Measurements from ENCODE around the gene NUP133. TPM values are rescaled to one million over a fixed set of nuclear protein-coding genes. Genes with fewer than 3 reads are reported as not detected.

NUP133 gene
- total and polyA plus RNA-seq, 10 of the 15 experiments (the other 5 are each of a cell fraction or from before 2014, with no cell fraction given): 10.9 to 45.4 (median 29.2) TPM

DNA sequence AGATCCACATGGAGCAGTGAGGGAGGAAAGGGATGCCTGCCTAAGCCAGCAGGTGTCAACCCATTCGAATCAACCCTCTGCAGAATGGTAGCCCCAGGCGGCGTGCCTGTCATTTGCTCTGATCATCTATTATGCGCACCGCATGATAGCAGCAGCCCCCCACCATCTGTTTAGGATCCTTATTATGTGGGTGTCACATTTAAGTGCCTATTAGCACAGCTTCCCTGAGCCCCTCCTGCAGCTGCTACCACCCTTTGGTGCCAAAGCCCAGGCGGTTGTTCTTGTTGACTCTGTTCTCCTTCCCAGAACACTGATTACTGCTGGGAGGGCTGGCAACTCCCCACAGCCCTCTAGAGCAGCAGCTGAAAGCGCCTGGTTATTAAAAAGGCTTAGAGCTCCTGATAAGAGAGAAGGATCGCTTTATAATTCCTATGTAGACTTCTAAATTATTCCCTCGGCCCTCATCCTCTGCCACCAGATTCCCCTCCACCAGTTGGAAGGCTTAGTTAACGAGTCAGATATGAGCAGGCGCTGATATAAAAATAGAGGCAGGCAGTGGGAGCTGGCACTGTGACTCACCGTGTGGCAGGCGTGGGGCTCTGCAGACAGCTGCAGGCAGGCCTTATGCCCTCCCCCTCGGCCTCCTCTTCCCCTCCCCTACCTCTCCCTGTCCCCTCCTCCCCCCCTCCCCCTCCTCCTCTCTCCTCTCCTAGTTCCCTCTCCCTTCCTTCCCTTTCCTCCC is 97.3 kb downstream of the NUP133 start:
- TF ChIP-seq CREM (IDR thresholded peaks at IDR 0.05; ENCODE audit: low read depth) (no peak), CHD1 (IDR thresholded peaks at IDR 0.05; ENCODE audit: low read depth, low read length) (no peak)
- POLR2A ChIA-PET: no interaction called here
- no TSS peak for BruUV-seq (replicated peaks)
- in situ Hi-C loops (cut with MboI): no loop called here
- FAIRE-seq (no peak), ATAC-seq (peak; percentile 48; the same call in 2 of the 3 replicates), DNase-seq (ENCODE audit: low read depth, low spot score) (no peak)
- Histone ChIP-seq H3K4me1 (ENCODE audit: control insufficient read depth, insufficient read depth, low read length) (no peaks in the 10 kb centered on the region), H3K36me3 (ENCODE audit: control insufficient read depth in 2 of 2, insufficient read depth in 2 of 2, low read length in 1 of 2) (no peaks in the 10 kb centered on the region), H3K27ac (ENCODE audit: control insufficient read depth, insufficient read depth) (no peak overlapping the region), H3K4me2 (ENCODE audit: control insufficient read depth, insufficient read depth) (no peak overlapping the region), H2AFZ (ENCODE audit: control insufficient read depth, low read depth, low read length) (no peak overlapping the region), H3K79me2 (ENCODE audit: control insufficient read depth, insufficient read depth, low read length) (no peaks in the 10 kb centered on the region), H3K9ac (ENCODE audit: control insufficient read depth, insufficient read depth, low read length) (no peak overlapping the region), H3K4me3 (no peak overlapping the region), H4K20me1 (ENCODE audit: control insufficient read depth, insufficient read depth) (no peaks in the 10 kb centered on the region), H3K27me3 (replicated peaks in 1 of 2; ENCODE audit: control insufficient read depth in 2 of 2, insufficient read depth in 2 of 2, low read length in 1 of 2) (peaks cover 13 to 17% of the 10 kb centered on the region in 2 experiments), H3K9me3 (replicated peaks; ENCODE audit: control insufficient read depth, insufficient read depth, low read length) (no peaks in the 10 kb centered on the region)
- SMC1A ChIA-PET (ENCODE audit: uncharacterized antibody, unreplicated experiment): no interaction called here
- CTCF ChIA-PET: interaction anchor here (0.9 kb wide), 1 partner anchor 71 kb away, joined by 4 read pairs; no protein-coding TSS in a partner anchor
- RAD21 ChIA-PET (ENCODE audit: unreplicated experiment): interaction anchor here (0.9 kb wide), 1 partner anchor 71 kb away, joined by 4 read pairs; no protein-coding TSS in a partner anchor
- intact Hi-C loops (cut with micrococcal nuclease; ENCODE audit: unreplicated experiment): no loop called here
- WGBS (ENCODE audit: insufficient coverage, insufficient replicate concordance, low lambda C conversion rate, missing lambda C conversion rate): 37% methylated on average over 13 of the region's 14 CpGs

DNA sequence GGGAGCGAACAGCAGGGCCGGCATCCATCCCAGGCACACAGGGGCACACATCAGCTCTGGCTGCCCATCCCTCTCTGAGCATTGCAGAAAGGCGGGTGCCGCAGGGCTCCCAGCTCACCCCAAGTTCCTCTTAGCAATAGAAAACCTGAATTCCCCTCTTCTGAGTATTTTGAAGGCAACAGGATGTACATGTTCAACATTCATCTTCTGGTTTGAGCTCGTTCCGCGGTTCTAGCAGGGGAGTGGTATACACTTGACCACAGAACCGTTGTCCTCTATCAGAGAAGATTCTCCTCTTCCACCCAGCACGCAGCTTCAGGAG is 97.8 kb downstream of the NUP133 start:
- DNase-seq (ENCODE audit: low read depth, low spot score) (no peak), FAIRE-seq (no peak), ATAC-seq (no peak)
- SMC1A ChIA-PET (ENCODE audit: uncharacterized antibody, unreplicated experiment): no interaction called here
- Histone ChIP-seq H3K4me1 (ENCODE audit: control insufficient read depth, insufficient read depth, low read length) (no peaks in the 10 kb centered on the region), H3K4me2 (ENCODE audit: control insufficient read depth, insufficient read depth) (no peak overlapping the region), H3K9ac (ENCODE audit: control insufficient read depth, insufficient read depth, low read length) (no peak overlapping the region), H3K79me2 (ENCODE audit: control insufficient read depth, insufficient read depth, low read length) (no peaks in the 10 kb centered on the region), H2AFZ (ENCODE audit: control insufficient read depth, low read depth, low read length) (no peak overlapping the region), H3K27me3 (replicated peaks in 1 of 2; ENCODE audit: control insufficient read depth in 2 of 2, insufficient read depth in 2 of 2, low read length in 1 of 2) (peaks cover 13 to 17% of the 10 kb centered on the region in 2 experiments), H3K27ac (ENCODE audit: control insufficient read depth, insufficient read depth) (no peak overlapping the region), H4K20me1 (ENCODE audit: control insufficient read depth, insufficient read depth) (no peaks in the 10 kb centered on the region), H3K36me3 (ENCODE audit: control insufficient read depth in 2 of 2, insufficient read depth in 2 of 2, low read length in 1 of 2) (no peaks in the 10 kb centered on the region), H3K9me3 (replicated peaks; ENCODE audit: control insufficient read depth, insufficient read depth, low read length) (no peaks in the 10 kb centered on the region), H3K4me3 (no peak overlapping the region)
- RAD21 ChIA-PET (ENCODE audit: unreplicated experiment): interaction anchor here (0.9 kb wide), 1 partner anchor 72 kb away, joined by 4 read pairs; no protein-coding TSS in a partner anchor
- in situ Hi-C loops (cut with MboI) (no loop called here), intact Hi-C loops (cut with micrococcal nuclease; ENCODE audit: unreplicated experiment) (no loop called here)
- CTCF ChIA-PET: interaction anchor here (0.9 kb wide), 1 partner anchor 72 kb away, joined by 4 read pairs; no protein-coding TSS in a partner anchor
- POLR2A ChIA-PET: interaction anchor here (0.6 kb wide), 1 partner anchor 1584 kb away, joined by 5 read pairs; no protein-coding TSS in a partner anchor
- 21% methylated on average over 9 of the region's 9 CpGs for whole genome bisulfite sequencing (ENCODE audit: insufficient coverage, insufficient replicate concordance, low lambda C conversion rate, missing lambda C conversion rate)
- no TSS peak for BruUV-seq (replicated peaks)
- TF ChIP-seq, protein P1, sequence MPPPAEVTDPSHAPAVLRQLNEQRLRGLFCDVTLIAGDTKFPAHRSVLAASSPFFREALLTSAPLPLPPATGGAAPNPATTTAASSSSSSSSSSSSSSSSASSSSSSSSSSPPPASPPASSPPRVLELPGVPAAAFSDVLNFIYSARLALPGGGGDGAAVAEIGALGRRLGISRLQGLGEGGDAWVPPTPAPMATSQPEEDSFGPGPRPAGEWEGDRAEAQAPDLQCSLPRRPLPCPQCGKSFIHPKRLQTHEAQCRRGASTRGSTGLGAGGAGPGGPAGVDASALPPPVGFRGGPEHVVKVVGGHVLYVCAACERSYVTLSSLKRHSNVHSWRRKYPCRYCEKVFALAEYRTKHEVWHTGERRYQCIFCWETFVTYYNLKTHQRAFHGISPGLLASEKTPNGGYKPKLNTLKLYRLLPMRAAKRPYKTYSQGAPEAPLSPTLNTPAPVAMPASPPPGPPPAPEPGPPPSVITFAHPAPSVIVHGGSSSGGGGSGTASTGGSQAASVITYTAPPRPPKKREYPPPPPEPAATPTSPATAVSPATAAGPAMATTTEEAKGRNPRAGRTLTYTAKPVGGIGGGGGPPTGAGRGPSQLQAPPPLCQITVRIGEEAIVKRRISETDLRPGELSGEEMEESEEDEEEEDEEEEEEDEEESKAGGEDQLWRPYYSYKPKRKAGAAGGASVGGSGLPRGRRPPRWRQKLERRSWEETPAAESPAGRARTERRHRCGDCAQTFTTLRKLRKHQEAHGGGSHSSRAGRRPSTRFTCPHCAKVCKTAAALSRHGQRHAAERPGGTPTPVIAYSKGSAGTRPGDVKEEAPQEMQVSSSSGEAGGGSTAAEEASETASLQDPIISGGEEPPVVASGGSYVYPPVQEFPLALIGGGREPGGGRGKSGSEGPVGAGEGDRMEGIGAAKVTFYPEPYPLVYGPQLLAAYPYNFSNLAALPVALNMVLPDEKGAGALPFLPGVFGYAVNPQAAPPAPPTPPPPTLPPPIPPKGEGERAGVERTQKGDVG (CRISPR knock-in tag; IDR thresholded peaks at IDR 0.05): no peak
- no peak for TF ChIP-seq BCL11A (IDR thresholded peaks at IDR 0.05; ENCODE audit: low read depth, low read length)
